DMS79 (cell line): ENCODE results near the gene LRP6.
"Not testable (repeated sequence)": the region's sequence is repeated elsewhere in the genome, so short reads cannot be mapped to it uniquely, and the experiment has no call there.

Source experiments
- DNase-seq: peaks from one replicate; lab custom pipeline; 2025; lab: John Stamatoyannopoulos, UW

Gene LRP6

GRCh38 chr12:12180575-12180974, 86.3 kb downstream of the LRP6 start:
- no peak for DNase-seq

GRCh38 chr12:12180136-12180535, 86.7 kb downstream of the LRP6 start:
- no peak for DNase-seq

- no peak for DNase-seq
Measured at GRCh38 chr12:12178559-12178958, 88.3 kb downstream of the LRP6 start.

- no peak for DNase-seq
Measured at GRCh38 chr12:12176402-12176801, 90.4 kb downstream of the LRP6 start.

- peak; percentile 37 for DNase-seq
Measured at GRCh38 chr12:12171991-12172511, 94.8 kb downstream of the LRP6 start.

GRCh38 chr12:12167847-12168246, 99.0 kb downstream of the LRP6 start:
- DNase-seq, result no peak

GRCh38 chr12:12166751-12167150, 100.1 kb downstream of the LRP6 start:
- no peak for DNase-seq

GRCh38 chr12:12159988-12160387, 106.9 kb downstream of the LRP6 start:
- DNase-seq, result no peak

GRCh38 chr12:12158858-12159257, 108.0 kb downstream of the LRP6 start:
- DNase-seq, result no peak

- no peak for DNase-seq
Measured at GRCh38 chr12:12157424-12157823, 109.4 kb downstream of the LRP6 start.

GRCh38 chr12:12156828-12157227, 110.0 kb downstream of the LRP6 start:
- DNase-seq, result no peak

- no peak for DNase-seq
Measured at GRCh38 chr12:12156116-12156515, 110.7 kb downstream of the LRP6 start.

- no peak for DNase-seq
Measured at GRCh38 chr12:12153596-12153995, 113.2 kb downstream of the LRP6 start.

- DNase-seq, result no peak
Measured at GRCh38 chr12:12147111-12147510, 119.7 kb downstream of the LRP6 start.

- DNase-seq, result not testable (repeated sequence)
Measured at GRCh38 chr12:12144531-12144930, 122.3 kb downstream of the LRP6 start.

GRCh38 chr12:12141000-12141399, 125.8 kb downstream of the LRP6 start:
- DNase-seq, result no peak

GRCh38 chr12:12138203-12139154, 128.4 kb downstream of the LRP6 start:
- DNase-seq, result no peak

- DNase-seq, result no peak
Measured at GRCh38 chr12:12133785-12134184, 133.1 kb downstream of the LRP6 start.

GRCh38 chr12:12133259-12133658, 133.6 kb downstream of the LRP6 start:
- no peak for DNase-seq

- no peak for DNase-seq
Measured at GRCh38 chr12:12128670-12129069, 138.2 kb downstream of the LRP6 start.

GRCh38 chr12:12127304-12127703, 139.5 kb downstream of the LRP6 start:
- DNase-seq, result no peak

GRCh38 chr12:12126551-12126950, 140.3 kb downstream of the LRP6 start:
- DNase-seq, result no peak

GRCh38 chr12:12123036-12123604, 143.7 kb downstream of the LRP6 start:
- no peak for DNase-seq
